Calu3 (cell line): ENCODE results near the gene KCNIP4. TPM values are rescaled to one million over a fixed set of nuclear protein-coding genes. Genes with fewer than 3 reads are reported as not detected.

ENCODE experiments used
- BruUV-seq: library from RNA; stranded (reverse); fragments of 400-500 nt; replicated peaks from 2 replicates; lab custom pipeline; 2021; lab: Mats Ljungman, UMichigan
- CTCF ChIA-PET: fragments of 300-600 bp; sonication (Branson Sonifier 250); formaldehyde crosslinking; loops from one replicate; lab custom pipeline; 2022; ENCODE audit warnings: antibody characterized with exemption; lab: Charles Lee
- DNase-seq: peaks from one replicate; pipeline ENCODE4 v3.0.0; 2022
- H3K27ac Mint-ChIP-seq: one replicate; pipeline ENCODE4 v1.8.0; 2022; ENCODE audit warnings: mixed read lengths; ENCODE audit not compliant: unreplicated experiment
- H3K27me3 Mint-ChIP-seq: one replicate; pipeline ENCODE4 v1.8.0; 2022; ENCODE audit warnings: mixed read lengths; ENCODE audit not compliant: unreplicated experiment
- H3K36me3 Mint-ChIP-seq: one replicate; pipeline ENCODE4 v1.8.0; 2022; ENCODE audit warnings: mild to moderate bottlenecking, moderate library complexity, mixed read lengths; ENCODE audit not compliant: insufficient read depth, unreplicated experiment
- H3K4me1 Mint-ChIP-seq: one replicate; pipeline ENCODE4 v1.8.0; 2022; ENCODE audit warnings: mild to moderate bottlenecking, low read depth, mixed read lengths; ENCODE audit not compliant: unreplicated experiment
- H3K4me3 Mint-ChIP-seq: one replicate; pipeline ENCODE4 v1.8.0; 2022; ENCODE audit warnings: mild to moderate bottlenecking, low read depth, moderate library complexity, mixed read lengths; ENCODE audit not compliant: unreplicated experiment
- H3K9me3 Mint-ChIP-seq: one replicate; pipeline ENCODE4 v1.8.0; 2022; ENCODE audit warnings: low read depth, mixed read lengths; ENCODE audit not compliant: unreplicated experiment
- intact Hi-C: fragments of 100-400 bp; cut with micrococcal nuclease; formaldehyde crosslinking; loops from one replicate; pipeline ENCODE4 v1.10.0; 2022; ENCODE audit not compliant: unreplicated experiment
- total RNA-seq: library from RNA; stranded (reverse); gene quantifications from 2 replicates; pipeline ENCODE4 v1.2.3, GENCODE V29; 2022
- TF ChIP-seq, protein P1 (sequence below): fragments of 200-600 bp; IDR thresholded peaks from one replicate; pipeline ENCODE4 v1.8.0; 2022; ENCODE audit warnings: antibody characterized with exemption; ENCODE audit not compliant: unreplicated experiment

KCNIP4 gene
- total RNA-seq, 1 experiment from 2014 or later, result not detected

DNA sequence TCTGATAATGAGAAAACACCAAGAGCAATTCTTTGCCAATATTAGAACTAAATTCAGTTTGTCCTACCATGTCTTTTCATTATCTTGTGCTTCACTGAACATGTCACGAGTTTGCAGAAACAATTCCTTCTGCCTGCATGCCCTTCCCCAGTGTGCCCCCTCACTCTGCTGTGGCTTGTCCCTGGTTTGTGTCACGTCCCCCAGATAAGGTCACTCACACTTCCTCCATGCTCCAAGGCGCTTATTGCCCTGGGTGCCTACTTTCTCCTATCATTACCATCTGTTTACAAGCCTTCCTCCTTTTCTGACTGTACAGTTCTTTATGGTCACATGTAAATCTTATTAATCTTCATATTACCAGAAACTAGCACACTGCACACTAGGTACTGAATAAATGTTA is 394.1 kb downstream of the KCNIP4 start:
- H3K4me3 Mint-ChIP-seq, result no peak overlapping the region
- DNase-seq, result no peak
- H3K4me1 Mint-ChIP-seq, result no peaks in the 10 kb centered on the region
- CTCF ChIA-PET, result no interaction called here
- H3K36me3 Mint-ChIP-seq, result no peaks in the 10 kb centered on the region
- no TSS peak for BruUV-seq
- H3K27ac Mint-ChIP-seq, result no peak overlapping the region
- H3K9me3 Mint-ChIP-seq, result no peaks in the 10 kb centered on the region
- TF ChIP-seq, protein P1, sequence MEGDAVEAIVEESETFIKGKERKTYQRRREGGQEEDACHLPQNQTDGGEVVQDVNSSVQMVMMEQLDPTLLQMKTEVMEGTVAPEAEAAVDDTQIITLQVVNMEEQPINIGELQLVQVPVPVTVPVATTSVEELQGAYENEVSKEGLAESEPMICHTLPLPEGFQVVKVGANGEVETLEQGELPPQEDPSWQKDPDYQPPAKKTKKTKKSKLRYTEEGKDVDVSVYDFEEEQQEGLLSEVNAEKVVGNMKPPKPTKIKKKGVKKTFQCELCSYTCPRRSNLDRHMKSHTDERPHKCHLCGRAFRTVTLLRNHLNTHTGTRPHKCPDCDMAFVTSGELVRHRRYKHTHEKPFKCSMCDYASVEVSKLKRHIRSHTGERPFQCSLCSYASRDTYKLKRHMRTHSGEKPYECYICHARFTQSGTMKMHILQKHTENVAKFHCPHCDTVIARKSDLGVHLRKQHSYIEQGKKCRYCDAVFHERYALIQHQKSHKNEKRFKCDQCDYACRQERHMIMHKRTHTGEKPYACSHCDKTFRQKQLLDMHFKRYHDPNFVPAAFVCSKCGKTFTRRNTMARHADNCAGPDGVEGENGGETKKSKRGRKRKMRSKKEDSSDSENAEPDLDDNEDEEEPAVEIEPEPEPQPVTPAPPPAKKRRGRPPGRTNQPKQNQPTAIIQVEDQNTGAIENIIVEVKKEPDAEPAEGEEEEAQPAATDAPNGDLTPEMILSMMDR, result no peak
- intact Hi-C loops, result no loop called here
- peaks cover 25% of the 10 kb centered on the region for H3K27me3 Mint-ChIP-seq

DNA sequence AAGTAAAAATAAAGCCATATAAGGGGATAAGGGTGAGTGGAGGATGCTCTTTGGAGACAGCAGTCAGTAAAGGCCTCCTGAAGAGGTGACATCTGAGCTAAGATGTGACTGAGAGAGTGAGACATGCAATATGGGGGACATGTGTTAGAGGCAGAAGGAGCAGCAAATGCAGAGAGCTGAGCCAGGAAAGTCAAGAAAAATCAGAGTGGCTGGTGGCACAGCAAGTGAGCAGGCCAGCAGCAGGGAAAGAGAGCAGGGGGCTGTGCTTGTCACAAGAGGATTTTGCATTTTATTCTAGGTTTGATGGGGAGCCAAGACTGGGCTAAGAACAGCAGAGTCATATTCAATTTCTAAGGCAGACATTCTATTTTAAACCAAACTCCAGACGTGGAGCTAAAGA is 394.5 kb downstream of the KCNIP4 start:
- Mint-ChIP-seq H3K36me3 (no peaks in the 10 kb centered on the region), H3K9me3 (no peaks in the 10 kb centered on the region), H3K4me3 (no peak overlapping the region), H3K27ac (no peak overlapping the region), H3K27me3 (peaks cover 25% of the 10 kb centered on the region), H3K4me1 (no peaks in the 10 kb centered on the region)
- DNase-seq, result no peak
- TF ChIP-seq, protein P1, result no peak
- CTCF ChIA-PET, result no interaction called here
- no TSS peak for BruUV-seq
- intact Hi-C loops, result no loop called here

DNA sequence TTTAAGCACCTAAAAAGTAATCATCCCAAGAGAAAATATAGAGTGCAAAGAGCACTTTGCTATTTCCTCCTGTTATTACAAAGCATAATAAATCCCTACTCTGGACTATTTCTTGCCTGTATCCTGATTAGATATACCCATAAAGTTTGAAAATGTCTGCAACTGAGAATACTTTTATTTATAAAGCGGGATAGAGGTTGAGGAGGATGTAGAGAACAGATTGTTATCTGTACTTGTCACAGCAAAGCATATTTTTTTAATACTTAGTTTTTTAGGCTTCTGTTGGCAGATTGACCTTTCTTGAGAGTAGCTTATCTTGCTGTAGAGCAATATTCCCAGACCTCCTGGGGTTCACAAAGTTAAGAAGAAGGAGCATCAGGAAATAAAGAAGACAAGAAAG is 396.1 kb downstream of the KCNIP4 start:
- no peaks in the 10 kb centered on the region for H3K4me1 Mint-ChIP-seq
- H3K27ac Mint-ChIP-seq, result no peak overlapping the region
- TF ChIP-seq, protein P1, result no peak
- no peaks in the 10 kb centered on the region for H3K9me3 Mint-ChIP-seq
- CTCF ChIA-PET, result no interaction called here
- DNase-seq, result no peak
- H3K4me3 Mint-ChIP-seq, result no peak overlapping the region
- H3K36me3 Mint-ChIP-seq, result no peaks in the 10 kb centered on the region
- H3K27me3 Mint-ChIP-seq, result peaks cover 25% of the 10 kb centered on the region
- intact Hi-C loops, result no loop called here
- BruUV-seq, result no TSS peak

DNA sequence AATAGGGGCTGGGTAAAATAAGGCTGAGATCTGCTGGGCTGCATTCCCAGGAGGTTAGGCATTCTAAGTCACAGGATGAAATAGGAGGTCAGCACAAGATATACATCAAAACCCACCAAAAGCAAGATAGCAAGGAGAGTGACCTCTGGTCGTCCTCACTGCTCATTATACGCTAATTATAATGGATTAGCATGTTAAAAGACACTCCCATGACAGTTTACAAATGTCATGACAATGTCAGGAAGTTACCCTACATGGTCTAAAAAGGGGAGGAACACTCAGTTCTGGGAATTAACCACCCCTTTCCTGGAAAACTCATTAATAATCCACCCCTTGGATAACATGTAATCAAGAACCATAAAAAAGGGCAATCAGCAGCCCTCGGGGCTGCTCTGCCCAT is 403.6 kb downstream of the KCNIP4 start:
- no peak for DNase-seq
- no peak overlapping the region for H3K27ac Mint-ChIP-seq
- no peak overlapping the region for H3K4me3 Mint-ChIP-seq
- TF ChIP-seq, protein P1, result no peak
- intact Hi-C loops, result no loop called here
- no TSS peak for BruUV-seq
- H3K4me1 Mint-ChIP-seq, result no peaks in the 10 kb centered on the region
- H3K36me3 Mint-ChIP-seq, result no peaks in the 10 kb centered on the region
- CTCF ChIA-PET, result no interaction called here
- no peaks in the 10 kb centered on the region for H3K9me3 Mint-ChIP-seq
- no peaks in the 10 kb centered on the region for H3K27me3 Mint-ChIP-seq
